GM13976 (cell line): Measurements from ENCODE around the gene ANO4.

Experiments
- DNase-seq: peaks from one replicate; pipeline ENCODE4 v3.0.0; 2012; ENCODE audit warnings: low spot score
- in situ Hi-C: fragments of 300-500 bp; cut with MboI; formaldehyde crosslinking; loops from one replicate; pipeline ENCODE4 v1.12.0; 2022; ENCODE audit warnings: low sequenced_read_pairs, mixed read lengths, inconsistent platforms; ENCODE audit not compliant: unreplicated experiment
- TF ChIP-seq, protein P1 (sequence below): IDR thresholded peaks from 2 replicates; pipeline ENCODE4 v1.5.1; 2012; ENCODE audit warnings: borderline replicate concordance, mild to moderate bottlenecking; ENCODE audit not compliant: insufficient read depth; ENCODE audit errors: extremely low read depth, missing control alignments, control extremely low read depth

The ANO4 gene

DNA sequence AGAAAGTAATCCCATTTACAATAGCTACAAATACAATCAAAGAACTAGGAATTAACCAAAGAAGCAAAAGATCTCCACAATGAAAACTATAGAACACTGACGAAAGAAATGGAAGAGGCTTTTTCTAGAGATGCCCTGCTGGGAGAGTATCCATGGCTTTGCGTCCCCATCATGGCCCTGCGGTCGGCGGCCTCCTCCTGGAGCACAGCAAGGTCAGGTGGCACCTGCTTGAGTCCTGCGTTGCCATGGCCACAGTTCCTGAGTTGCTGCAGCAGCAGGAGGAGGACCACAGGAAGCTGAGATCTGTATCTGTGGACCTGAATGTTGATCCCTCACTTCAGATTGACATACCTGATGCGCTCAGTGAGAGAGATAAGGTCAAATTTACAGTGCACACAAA lies 271.9 kb downstream of the ANO4 start:
- no peak for DNase-seq
- TF ChIP-seq, protein P1, sequence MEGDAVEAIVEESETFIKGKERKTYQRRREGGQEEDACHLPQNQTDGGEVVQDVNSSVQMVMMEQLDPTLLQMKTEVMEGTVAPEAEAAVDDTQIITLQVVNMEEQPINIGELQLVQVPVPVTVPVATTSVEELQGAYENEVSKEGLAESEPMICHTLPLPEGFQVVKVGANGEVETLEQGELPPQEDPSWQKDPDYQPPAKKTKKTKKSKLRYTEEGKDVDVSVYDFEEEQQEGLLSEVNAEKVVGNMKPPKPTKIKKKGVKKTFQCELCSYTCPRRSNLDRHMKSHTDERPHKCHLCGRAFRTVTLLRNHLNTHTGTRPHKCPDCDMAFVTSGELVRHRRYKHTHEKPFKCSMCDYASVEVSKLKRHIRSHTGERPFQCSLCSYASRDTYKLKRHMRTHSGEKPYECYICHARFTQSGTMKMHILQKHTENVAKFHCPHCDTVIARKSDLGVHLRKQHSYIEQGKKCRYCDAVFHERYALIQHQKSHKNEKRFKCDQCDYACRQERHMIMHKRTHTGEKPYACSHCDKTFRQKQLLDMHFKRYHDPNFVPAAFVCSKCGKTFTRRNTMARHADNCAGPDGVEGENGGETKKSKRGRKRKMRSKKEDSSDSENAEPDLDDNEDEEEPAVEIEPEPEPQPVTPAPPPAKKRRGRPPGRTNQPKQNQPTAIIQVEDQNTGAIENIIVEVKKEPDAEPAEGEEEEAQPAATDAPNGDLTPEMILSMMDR = no peak
- in situ Hi-C loops = no loop called here

DNA sequence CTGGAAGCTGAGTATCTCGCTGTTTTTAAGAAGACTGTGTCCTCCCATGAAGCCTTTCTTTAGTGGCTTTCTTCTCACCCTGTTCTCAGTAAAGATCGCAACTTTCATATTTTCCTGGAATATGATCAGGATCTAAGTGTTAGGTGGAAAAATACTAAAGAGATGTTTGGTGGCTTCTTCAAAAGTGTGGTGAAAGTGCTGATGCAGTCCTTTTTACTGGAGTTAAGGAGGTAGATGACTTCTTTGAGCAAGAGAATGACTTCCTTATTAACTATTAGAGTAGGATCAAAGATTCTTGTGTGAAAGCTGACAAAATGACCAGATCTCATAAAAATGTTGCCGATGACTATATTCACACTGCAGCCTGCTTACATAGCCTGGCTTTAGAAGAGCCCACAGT lies 273.8 kb downstream of the ANO4 start:
- no peak for DNase-seq
- TF ChIP-seq, protein P1 = no peak
- in situ Hi-C loops = no loop called here

DNA sequence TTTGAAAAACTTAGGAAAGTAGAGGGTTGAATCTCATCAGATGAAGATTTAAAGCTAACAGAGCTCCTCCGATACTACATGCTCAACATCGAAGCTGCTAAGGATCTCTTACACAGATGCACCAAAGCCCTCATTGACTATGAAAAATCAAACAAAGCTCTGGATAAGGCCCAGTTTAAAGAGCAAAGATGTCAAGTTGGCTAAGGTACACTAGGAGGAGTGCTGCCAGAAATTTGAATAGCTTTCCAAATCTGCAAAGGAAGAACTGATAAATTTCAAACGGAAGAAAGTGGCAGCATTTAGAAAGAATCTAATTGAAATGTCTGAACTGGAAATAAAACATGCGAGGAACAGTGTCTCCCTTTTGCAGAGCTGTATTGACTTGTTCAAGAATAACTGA lies 274.3 kb downstream of the ANO4 start:
- TF ChIP-seq, protein P1 = no peak

DNA sequence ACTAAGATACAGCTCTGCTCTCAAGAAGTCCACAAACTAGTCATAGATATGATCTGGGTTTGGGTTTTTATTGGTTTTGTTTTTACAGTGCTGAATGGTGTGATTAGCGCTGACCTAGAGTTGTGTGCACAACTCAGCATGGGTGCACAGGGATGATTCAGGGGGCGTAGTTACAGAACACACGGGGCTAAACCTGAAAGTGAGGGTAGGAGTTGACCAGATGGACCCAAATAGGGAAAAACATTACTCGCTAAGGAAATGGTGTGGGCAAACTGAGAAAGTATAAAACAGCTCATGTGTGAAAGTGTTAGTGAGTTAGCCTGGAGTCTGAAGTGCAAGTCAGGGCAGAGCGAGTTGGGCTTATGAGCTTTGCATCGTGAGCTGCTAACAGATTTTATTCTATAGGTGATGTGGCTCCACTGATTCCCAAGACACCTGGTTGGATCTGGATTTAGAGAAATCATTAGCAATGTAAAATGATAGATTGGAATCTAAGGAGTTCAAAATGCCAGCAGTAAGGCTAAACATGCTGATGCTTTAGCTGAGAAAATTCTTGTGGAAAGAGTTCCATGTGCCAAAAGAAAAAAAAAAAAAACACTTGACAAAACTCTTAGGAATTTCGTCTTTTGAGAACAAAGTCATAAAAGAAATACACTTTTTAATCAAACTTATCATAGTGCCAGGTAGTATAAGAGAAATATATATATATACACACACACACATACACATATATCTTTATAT lies 280.5 kb downstream of the ANO4 start:
- in situ Hi-C loops = no loop called here
- no peak for DNase-seq
- TF ChIP-seq, protein P1 = no peak

More for the DNA sequence above, 274.3 kb downstream of the ANO4 start:
- no peak for DNase-seq
- in situ Hi-C loops = no loop called here

DNA sequence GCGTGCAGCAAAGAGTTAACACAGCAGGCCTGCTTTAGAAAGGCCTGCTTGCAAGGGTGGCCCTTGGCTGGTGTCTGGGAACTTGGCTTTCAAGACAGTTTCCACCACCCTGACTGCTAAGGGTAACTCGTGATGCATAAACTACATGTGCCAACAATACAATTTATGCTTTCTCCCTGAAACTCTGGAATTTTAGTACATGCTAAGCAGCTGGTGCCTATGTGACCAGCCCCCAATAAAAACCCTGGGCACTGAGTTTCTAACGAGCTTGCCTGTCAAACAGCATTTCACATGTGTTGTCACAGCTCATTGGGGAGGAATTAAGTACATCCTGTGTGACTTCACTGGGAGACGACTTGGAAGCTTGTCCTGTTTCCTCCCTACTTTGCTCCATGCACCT lies 282.3 kb downstream of the ANO4 start:
- in situ Hi-C loops = no loop called here
- TF ChIP-seq, protein P1 = no peak
- DNase-seq = no peak

DNA sequence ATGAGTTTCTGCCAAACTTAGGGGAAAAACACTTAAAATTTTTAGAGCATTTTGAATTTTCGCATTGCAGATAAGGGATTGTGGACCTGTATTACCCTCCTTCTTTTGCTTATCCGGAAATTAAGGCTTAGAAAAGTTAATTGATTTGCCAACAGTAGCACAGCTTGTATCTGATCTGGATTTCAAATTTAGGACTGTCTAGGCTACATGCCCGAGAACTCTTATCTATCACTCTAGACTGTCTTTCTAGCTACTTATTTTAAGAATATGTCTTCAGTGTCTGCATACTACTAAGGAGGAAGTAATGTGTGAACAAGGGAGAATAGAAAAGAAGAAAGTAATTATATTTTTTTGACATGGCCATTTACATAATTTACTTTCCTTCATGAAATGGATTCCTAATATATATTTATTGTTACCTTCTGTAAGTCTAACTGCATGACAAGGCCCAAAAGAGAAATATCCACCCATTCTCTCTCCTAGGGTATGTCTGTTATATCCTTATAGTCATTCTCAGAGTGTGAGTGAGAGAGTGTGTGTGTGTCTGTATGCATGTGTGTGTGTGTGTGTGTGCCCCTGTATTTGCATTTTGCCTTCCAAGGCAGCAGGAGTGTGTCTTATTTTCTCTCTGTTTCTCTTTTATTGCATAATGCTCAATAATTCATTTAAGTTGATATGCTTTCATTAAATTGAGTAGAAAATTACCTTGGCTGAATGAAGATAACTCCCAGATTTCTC lies 283.4 kb downstream of the ANO4 start:
- no peak for DNase-seq
- TF ChIP-seq, protein P1 = no peak
- in situ Hi-C loops = no loop called here
